Ishikawa (cell line): Measurements from ENCODE around the gene LRFN2.

Experiments used
- EGR1 ChIP-seq: IDR thresholded peaks from 2 replicates; pipeline ENCODE4 v1.6.1; 2012
- EP300 ChIP-seq: IDR thresholded peaks from 2 replicates; pipeline ENCODE4 v1.6.1; 2012; ENCODE audit warnings: borderline replicate concordance
- MAX ChIP-seq: IDR thresholded peaks from 2 replicates; pipeline ENCODE4 v1.6.1; 2012
- REST ChIP-seq: IDR thresholded peaks from 2 replicates; pipeline ENCODE4 v1.6.1; 2012; ENCODE audit warnings: low read depth, mild to moderate bottlenecking
- TAF1 ChIP-seq: IDR thresholded peaks from 2 replicates; pipeline ENCODE4 v1.6.1; 2012; ENCODE audit warnings: low read depth, mild to moderate bottlenecking

GRCh38 chr6:40469323-40469722 is 117.8 kb downstream of the LRFN2 start:
- TF ChIP-seq TAF1 (no peak), REST (no peak), MAX (no peak), EGR1 (no peak), EP300 (no peak)
